Right ventricle myocardium superior (tissue), 1 donor: ENCODE data around the gene HMGB1. TPM values are rescaled to one million over a fixed set of nuclear protein-coding genes. Genes with fewer than 3 reads are reported as not detected.

Source experiments
- ATAC-seq: fragments of 200-7000 bp; cut with Tn5 transposase; one replicate; pipeline ENCODE4 v1.9.1; 2020; ENCODE audit warnings: mild to moderate bottlenecking; ENCODE audit not compliant: poor library complexity
- DNase-seq: peaks from one replicate; pipeline ENCODE4 v3.0.0-alpha.2; 2020
- intact Hi-C: fragments of 100-400 bp; cut with DNase I; formaldehyde crosslinking; loops from one replicate; pipeline ENCODE4 v1.11.2; 2022
- total RNA-seq: library from RNA; stranded (reverse); fragmentation: NEBNext Ultra II Directional; extraction: Animal tissue kit (Norgen Biotek cat#: 25700); gene quantifications from one replicate; pipeline ENCODE4 v1.2.1, GENCODE V29; 2021
- donor health status: DM: no; HTN: yes; CAD: no; lungs with severe emphysema.

The HMGB1 gene
- total RNA-seq, 1 donor from 2014 or later, result 163 TPM

DNA sequence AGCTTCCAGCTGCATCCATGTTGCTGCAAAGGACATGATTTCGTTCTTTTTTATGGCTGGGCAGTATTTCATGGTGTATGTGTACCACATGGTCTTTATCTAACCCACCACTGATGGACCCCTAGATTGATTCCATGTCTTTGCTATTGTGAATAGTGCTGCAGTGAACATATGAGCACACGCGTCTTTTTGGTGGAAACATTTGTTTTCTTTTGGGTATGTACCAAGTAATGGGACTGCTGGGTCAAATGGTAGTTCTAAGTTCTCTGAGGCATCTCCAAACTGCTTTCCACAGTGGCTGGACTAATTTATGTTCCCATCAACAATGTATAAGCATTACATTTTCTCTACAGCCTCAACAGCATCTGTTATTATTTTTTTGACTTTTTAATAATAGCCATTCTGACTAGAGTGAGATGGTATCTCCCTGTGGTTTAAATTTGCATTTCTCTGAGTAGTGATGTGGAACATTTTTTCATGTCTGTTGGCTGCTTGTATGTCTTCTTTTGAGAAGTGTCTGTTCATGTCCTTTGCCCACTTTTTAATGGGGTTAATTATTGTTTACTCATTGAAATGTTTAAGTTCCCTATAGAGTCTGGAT is 50.2 kb downstream of the HMGB1 start:
- intact Hi-C loops, result no loop called here
- DNase-seq (no peak), ATAC-seq (no peak)

DNA sequence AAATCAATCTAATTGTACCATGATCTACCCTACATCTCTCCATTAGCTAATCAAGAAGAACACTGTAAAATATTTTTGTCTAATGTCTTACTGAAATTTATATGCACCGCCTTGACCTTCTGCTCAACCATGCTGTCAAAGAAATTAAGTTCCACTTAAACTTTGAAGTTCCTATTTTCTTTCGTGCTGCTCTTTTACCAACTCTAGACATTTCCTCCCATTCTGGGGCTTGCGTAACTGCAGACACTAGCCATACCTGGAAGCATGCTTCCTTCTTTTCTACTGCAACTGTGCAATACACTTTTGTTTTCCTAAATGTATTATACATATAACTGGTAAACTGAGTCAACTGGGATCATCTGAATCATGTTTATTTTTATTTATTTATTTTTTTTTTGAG is 51.9 kb downstream of the HMGB1 start:
- intact Hi-C loops, result no loop called here
- DNase-seq (no peak), ATAC-seq (no peak)

DNA sequence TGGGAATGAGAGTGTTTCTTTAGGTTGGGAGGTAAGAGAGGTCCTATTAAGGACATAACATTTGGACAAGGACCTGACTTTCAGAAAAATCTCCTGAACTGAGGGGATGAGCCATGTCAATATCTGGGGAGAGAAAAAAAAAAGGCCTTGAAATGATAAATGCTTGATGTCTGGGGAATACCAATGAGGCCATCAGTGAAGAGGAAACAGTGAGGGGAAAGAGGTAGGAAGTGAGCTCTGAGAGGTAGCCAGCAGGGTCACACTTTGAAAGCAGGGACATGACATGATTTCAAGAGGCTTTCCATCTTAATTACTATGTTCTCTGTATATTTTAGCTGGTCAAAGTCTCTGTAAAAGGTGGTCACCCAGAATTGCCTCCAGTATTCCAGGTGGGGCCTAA is 53.4 kb downstream of the HMGB1 start:
- no peak for DNase-seq
- no peak for ATAC-seq
- intact Hi-C loops, result no loop called here

DNA sequence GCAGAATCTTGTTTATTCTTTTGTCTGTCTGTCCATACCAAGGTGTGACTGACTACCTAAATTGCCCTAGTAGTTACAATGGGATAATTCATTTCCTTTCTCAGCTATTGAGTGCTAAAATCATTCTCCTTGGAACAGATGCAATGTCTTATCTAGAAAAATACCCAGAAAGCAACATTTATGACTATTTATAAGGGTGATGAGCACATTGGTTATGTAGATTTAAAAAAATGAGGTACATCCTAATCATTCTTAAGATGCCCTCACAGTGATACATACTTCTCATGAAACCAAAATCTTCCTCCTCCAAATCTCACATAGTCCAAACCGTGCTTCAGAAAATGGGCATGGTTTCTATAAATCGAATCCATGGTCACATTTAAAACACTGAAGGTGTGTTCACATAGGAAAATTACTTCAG is 55.0 kb downstream of the HMGB1 start:
- ATAC-seq (no peak), DNase-seq (no peak)
- intact Hi-C loops, result no loop called here

GRCh38 chr13:30409886-30410704 is 55.6 kb downstream of the HMGB1 start:
- intact Hi-C loops, result loop anchor here (5.0 to 10.0 kb wide), 2 partner anchors 57 to 165 kb away; partner anchors contain the start of gene HMGB1
- DNase-seq (no peak), ATAC-seq (peak; percentile 50)

GRCh38 chr13:30408319-30409101 is 57.2 kb downstream of the HMGB1 start:
- intact Hi-C loops, result loop anchor here (5.0 to 10.0 kb wide), 2 partner anchors 59 to 166 kb away; partner anchors contain the start of gene HMGB1
- peak; percentile 97 for DNase-seq

GRCh38 chr13:30406779-30407416 is 58.8 kb downstream of the HMGB1 start:
- DNase-seq, result no peak
- intact Hi-C loops, result loop anchor here (5.0 to 10.0 kb wide), 2 partner anchors 60 to 168 kb away; partner anchors contain the start of gene HMGB1
- no peak for ATAC-seq

More at GRCh38 chr13:30408319-30409101, 57.2 kb downstream of the HMGB1 start:
- peak; percentile 95 for ATAC-seq

Other genes starting within 250 kb of the HMGB1 start
- 37.8 TPM for gene KATNAL1, start 158.4 kb downstream of the HMGB1 start, total RNA-seq
- gene UBE2L5, start 43.4 kb downstream of the HMGB1 start, total RNA-seq, result not detected
- gene USPL1, start 152.0 kb upstream of the HMGB1 start, total RNA-seq, result 8.8 TPM